ENCODE measurements around the gene TMPRSS9. TPM values are rescaled to one million over a fixed set of nuclear protein-coding genes. Genes with fewer than 3 reads are reported as not detected.

The TMPRSS9 gene
- total and polyA plus RNA-seq, 4 donors, result 0.05 to 0.37 (median 0.09) TPM; not detected in 1

DNA sequence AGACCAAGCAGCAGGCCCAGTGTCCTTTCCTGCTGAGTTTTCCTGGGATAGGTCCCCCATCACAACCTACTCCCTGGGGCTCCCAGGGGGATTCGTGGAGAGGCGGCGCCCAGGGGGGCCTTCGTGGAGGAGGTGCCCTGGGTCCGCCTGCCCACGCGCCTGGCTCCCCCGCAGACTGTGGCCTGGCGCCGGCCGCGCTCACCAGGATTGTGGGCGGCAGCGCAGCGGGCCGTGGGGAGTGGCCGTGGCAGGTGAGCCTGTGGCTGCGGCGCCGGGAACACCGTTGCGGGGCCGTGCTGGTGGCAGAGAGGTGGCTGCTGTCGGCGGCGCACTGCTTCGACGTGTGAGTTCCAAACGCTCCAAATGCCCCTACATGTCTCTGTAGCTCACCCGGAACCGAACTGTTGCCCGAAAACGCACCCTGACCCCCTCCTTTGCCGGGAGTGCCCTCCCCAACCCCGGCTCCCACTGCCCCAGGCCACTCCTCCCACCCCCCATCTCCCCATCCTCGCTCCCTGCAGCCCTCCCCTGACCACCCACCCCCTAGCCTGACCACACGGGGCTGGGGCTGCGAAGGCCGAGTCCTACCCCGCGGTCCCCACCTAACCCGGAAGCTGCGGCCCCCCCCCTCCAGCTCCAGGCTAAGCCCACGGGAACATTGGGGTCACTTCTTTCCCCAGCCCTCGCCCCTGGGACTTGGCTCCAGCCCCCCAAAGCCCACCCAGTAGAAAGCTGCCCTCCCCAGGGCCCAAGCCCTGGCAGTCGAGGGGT, 64.0 kb downstream of the TMPRSS9 start:
- DNase-seq, result no peak

DNA sequence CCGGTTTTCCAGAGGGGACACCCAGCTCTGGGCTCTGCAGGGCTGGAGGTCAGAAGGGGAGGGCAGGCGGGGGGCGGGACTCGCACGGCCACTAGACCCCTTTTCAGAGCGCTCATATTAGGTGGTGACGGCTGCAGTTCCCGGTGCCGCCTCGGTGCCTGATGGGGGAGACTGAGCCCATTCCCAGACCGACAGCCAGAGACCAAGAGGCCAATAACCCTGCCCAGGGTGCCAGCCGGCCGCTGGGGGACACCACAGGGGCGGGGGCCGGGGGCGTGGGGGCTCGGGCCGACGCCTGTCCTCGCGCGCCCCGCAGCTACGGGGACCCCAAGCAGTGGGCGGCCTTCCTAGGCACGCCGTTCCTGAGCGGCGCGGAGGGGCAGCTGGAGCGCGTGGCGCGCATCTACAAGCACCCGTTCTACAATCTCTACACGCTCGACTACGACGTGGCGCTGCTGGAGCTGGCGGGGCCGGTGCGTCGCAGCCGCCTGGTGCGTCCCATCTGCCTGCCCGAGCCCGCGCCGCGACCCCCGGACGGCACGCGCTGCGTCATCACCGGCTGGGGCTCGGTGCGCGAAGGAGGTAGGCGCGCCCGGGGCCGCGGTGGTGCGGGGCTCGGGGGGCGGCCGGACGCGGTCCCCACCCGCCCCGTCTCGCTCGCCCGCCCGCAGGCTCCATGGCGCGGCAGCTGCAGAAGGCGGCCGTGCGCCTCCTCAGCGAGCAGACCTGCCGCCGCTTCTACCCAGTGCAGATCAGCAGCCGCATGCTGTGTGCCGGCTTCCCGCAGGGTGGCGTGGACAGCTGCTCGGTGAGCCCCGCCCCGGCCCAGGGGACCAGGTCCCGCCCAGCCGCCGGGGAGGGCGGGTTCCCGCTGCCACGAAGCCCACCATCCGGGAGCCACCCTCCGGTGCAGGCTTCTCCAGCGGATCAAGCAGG, 64.9 kb downstream of the TMPRSS9 start:
- DNase-seq (peak; percentile 52 to 54 (median 53)), ATAC-seq (ENCODE audit: insufficient read depth, low FRiP score) (no peak)
- H3K27me3 ChIP-seq (ENCODE audit: control insufficient read depth in 3 of 3, insufficient read depth in 3 of 3, low read length in 2 of 3), result no peaks in the 10 kb centered on the region
- no peaks in the 10 kb centered on the region for H3K9me3 ChIP-seq (ENCODE audit: control insufficient read depth in 4 of 4, insufficient read depth in 3 of 4, low read length in 3 of 4)
- 74 to 80% methylated on average over 89 to 101 of the region's 101 CpGs for WGBS, 2 donors
- H3K27ac ChIP-seq (ENCODE audit: low read depth in 1 of 2, low read length in 1 of 2), result no peak overlapping the region
- no peak overlapping the region for H3K4me3 ChIP-seq
- TF ChIP-seq, protein P1, sequence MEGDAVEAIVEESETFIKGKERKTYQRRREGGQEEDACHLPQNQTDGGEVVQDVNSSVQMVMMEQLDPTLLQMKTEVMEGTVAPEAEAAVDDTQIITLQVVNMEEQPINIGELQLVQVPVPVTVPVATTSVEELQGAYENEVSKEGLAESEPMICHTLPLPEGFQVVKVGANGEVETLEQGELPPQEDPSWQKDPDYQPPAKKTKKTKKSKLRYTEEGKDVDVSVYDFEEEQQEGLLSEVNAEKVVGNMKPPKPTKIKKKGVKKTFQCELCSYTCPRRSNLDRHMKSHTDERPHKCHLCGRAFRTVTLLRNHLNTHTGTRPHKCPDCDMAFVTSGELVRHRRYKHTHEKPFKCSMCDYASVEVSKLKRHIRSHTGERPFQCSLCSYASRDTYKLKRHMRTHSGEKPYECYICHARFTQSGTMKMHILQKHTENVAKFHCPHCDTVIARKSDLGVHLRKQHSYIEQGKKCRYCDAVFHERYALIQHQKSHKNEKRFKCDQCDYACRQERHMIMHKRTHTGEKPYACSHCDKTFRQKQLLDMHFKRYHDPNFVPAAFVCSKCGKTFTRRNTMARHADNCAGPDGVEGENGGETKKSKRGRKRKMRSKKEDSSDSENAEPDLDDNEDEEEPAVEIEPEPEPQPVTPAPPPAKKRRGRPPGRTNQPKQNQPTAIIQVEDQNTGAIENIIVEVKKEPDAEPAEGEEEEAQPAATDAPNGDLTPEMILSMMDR (IDR thresholded peaks at IDR 0.05; ENCODE audit: control extremely low read depth, extremely low read depth), result no peak
- no peak overlapping the region for H3K9ac ChIP-seq (ENCODE audit: insufficient read depth in 1 of 2, low read length in 2 of 2)
- H3K4me1 ChIP-seq (ENCODE audit: control insufficient read depth in 5 of 5, insufficient read depth in 5 of 5, low read length in 5 of 5), result peaks cover 0 to 41% (median 9%) of the 10 kb centered on the region in 5 donors
- peaks cover 0 to 15% (median 0%) of the 10 kb centered on the region in 4 donors for H3K36me3 ChIP-seq (ENCODE audit: control insufficient read depth in 4 of 4, insufficient read depth in 4 of 4, low read length in 4 of 4)

More for the DNA sequence above, 64.0 kb downstream of the TMPRSS9 start:
- no peak overlapping the region for H3K9ac ChIP-seq (ENCODE audit: insufficient read depth in 1 of 2, low read length in 2 of 2)
- no peak overlapping the region for H3K4me3 ChIP-seq
- H3K36me3 ChIP-seq (ENCODE audit: control insufficient read depth in 4 of 4, insufficient read depth in 4 of 4, low read length in 4 of 4), result peaks cover 0 to 15% (median 0%) of the 10 kb centered on the region in 4 donors
- no peaks in the 10 kb centered on the region for H3K27me3 ChIP-seq (ENCODE audit: control insufficient read depth in 3 of 3, insufficient read depth in 3 of 3, low read length in 2 of 3)
- peaks cover 0 to 40% (median 7%) of the 10 kb centered on the region in 5 donors for H3K4me1 ChIP-seq (ENCODE audit: control insufficient read depth in 5 of 5, insufficient read depth in 5 of 5, low read length in 5 of 5)
- TF ChIP-seq, protein P1 (IDR thresholded peaks at IDR 0.05; ENCODE audit: control extremely low read depth, extremely low read depth), result no peak
- WGBS, 2 donors, result 84 to 88% methylated on average over 45 to 46 of the region's 46 CpGs
- no peak overlapping the region for H3K27ac ChIP-seq (ENCODE audit: low read depth in 1 of 2, low read length in 1 of 2)
- no peak for ATAC-seq (ENCODE audit: insufficient read depth, low FRiP score)
- H3K9me3 ChIP-seq (ENCODE audit: control insufficient read depth in 4 of 4, insufficient read depth in 3 of 4, low read length in 3 of 4), result no peaks in the 10 kb centered on the region

DNA sequence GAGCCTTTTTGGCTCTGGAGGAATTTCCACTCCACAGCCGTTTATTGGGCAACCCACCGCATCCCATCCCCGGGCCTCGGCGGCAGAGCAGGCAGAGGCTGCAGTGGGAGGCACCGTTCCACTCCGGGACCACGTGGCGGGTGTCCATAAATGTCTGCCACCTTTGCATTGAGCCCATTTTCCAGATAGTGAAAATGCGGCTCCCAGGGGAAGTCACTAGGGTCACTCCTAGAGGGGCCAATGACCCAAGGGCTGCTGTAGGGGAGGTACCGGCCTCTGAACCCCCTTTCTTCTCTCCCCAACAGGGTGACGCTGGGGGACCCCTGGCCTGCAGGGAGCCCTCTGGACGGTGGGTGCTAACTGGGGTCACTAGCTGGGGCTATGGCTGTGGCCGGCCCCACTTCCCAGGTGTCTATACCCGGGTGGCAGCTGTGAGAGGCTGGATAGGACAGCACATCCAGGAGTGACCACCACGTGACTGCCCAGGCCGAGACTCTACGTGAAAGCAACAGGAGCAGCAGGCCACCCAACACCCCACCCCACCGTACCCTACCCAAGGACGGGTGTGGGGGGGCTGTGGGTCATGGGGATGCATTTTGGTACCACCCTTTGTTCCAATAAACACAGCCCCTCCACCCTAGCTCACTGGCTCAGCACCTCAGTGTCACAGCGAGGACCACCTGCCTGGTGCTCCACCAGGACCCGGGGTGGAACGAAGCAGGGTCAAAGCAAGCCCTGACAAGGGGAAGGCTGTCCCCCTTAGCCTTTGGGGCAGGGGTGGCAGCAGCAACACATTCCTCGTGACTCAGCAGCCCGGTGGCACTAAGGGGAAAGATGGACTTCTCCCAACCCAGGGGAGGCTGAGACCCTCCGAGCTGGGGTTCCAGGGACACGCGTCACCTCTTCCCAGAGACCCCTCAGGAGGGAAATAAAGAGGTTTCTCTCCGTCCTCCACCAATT, 65.8 kb downstream of the TMPRSS9 start:
- H3K4me1 ChIP-seq (ENCODE audit: control insufficient read depth in 5 of 5, insufficient read depth in 5 of 5, low read length in 5 of 5), result peaks cover 0 to 41% (median 11%) of the 10 kb centered on the region in 5 donors
- peaks cover 0 to 19% (median under 1%) of the 10 kb centered on the region in 4 donors for H3K36me3 ChIP-seq (ENCODE audit: control insufficient read depth in 4 of 4, insufficient read depth in 4 of 4, low read length in 4 of 4)
- TF ChIP-seq, protein P1 (IDR thresholded peaks at IDR 0.05; ENCODE audit: control extremely low read depth, extremely low read depth), result no peak
- H3K27me3 ChIP-seq (ENCODE audit: control insufficient read depth in 3 of 3, insufficient read depth in 3 of 3, low read length in 2 of 3), result no peaks in the 10 kb centered on the region
- no peak for ATAC-seq (ENCODE audit: insufficient read depth, low FRiP score)
- WGBS, 2 donors, result 74 to 80% methylated on average over 28 to 29 of the region's 29 CpGs
- no peaks in the 10 kb centered on the region for H3K9me3 ChIP-seq (ENCODE audit: control insufficient read depth in 4 of 4, insufficient read depth in 3 of 4, low read length in 3 of 4)
- H3K4me3 ChIP-seq, result no peak overlapping the region
- H3K27ac ChIP-seq (ENCODE audit: low read depth in 1 of 2, low read length in 1 of 2), result no peak overlapping the region
- H3K9ac ChIP-seq (ENCODE audit: insufficient read depth in 1 of 2, low read length in 2 of 2), result no peak overlapping the region
- no peak for DNase-seq
